Fibroblast of villous mesenchyme (primary cell): Measurements from ENCODE around the gene NUDT22. TPM values are rescaled to one million over a fixed set of nuclear protein-coding genes. Genes with fewer than 3 reads are reported as not detected.
A peak's percentile ranks its signal among the peaks of the same experiment; 100 is the strongest.

Experiments used
- DNase-seq: peaks from one replicate; pipeline ENCODE4 v3.0.0-alpha.2; 2010; ENCODE audit warnings: low read depth
- H3K4me3 ChIP-seq: 2 replicates; pipeline ENCODE4 v1.5.1; 2011; ENCODE audit warnings: low read depth, mild to moderate bottlenecking, low read length
- CTCF ChIP-seq: IDR thresholded peaks from 2 replicates; pipeline ENCODE4 v1.5.1; 2012; ENCODE audit warnings: low read depth, mild to moderate bottlenecking, low read length; ENCODE audit not compliant: insufficient read depth
- total RNA-seq: library from RNA; depleted of rRNA; stranded (reverse); fragments of >200 nt; gene quantifications from 2 replicates; pipeline ENCODE4 v1.2.3, GENCODE V29; 2012

NUDT22 gene
- total RNA-seq, 1 donor = 43.6 TPM

- no peak for DNase-seq
- H3K4me3 ChIP-seq = peak overlapping the region; percentile 73
- no peak for TF ChIP-seq CTCF
These were observed 21.9 kb downstream of the NUDT22 start for GRCh38 chr11:64247729-64248531.

DNA sequence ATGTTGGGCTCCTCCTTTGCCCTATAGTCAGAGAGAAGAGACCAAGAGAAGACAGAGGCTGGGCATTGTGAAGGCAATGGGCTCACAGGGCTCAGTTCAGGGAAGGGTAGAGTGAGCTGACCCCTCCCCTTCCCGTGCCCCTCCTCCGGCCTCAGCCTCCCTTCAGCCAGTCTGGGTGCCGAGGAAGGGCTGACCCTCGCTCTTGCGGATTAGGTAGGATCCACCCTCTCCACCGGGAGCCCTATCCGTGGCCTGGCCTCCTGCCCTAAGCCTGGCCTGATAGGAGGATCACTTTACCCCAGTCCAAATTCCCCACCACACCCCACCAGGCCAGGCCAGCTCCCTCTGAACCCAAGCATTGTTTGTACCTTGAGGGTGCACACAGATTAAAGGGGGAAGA is 22.5 kb downstream of the NUDT22 start:
- no peak for TF ChIP-seq CTCF
- no peak for DNase-seq
- no peak overlapping the region for H3K4me3 ChIP-seq

DNA sequence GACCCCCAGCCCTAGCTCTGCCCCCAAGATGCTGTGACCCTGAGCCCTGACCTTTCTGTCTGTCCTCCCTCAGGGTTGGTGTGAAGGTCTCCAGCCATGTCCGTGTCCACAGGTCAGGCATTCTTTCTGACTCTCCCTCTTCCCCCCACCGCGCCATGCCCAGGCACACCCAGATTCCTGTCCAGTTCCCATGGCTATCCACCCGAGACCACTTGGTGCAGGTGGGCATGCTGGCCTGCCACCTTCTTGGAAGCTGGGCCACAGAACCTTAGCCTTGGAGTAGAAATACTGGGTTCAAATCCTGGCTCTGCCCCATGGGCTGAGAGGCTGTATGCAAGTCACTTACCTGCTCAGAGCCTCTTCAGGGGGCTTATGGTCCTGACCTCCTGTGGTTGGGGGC is 23.0 kb downstream of the NUDT22 start:
- no peak overlapping the region for H3K4me3 ChIP-seq
- TF ChIP-seq CTCF = no peak
- no peak for DNase-seq

- no peak overlapping the region for H3K4me3 ChIP-seq
- no peak for TF ChIP-seq CTCF
These were observed 23.7 kb downstream of the NUDT22 start for GRCh38 chr11:64249563-64250414.

GRCh38 chr11:64250415-64251015 is 24.4 kb downstream of the NUDT22 start:
- H3K4me3 ChIP-seq = peak overlapping the region; percentile 67
- TF ChIP-seq CTCF = no peak
- DNase-seq = no peak

More at GRCh38 chr11:64249563-64250414, 23.7 kb downstream of the NUDT22 start:
- DNase-seq = no peak

DNA sequence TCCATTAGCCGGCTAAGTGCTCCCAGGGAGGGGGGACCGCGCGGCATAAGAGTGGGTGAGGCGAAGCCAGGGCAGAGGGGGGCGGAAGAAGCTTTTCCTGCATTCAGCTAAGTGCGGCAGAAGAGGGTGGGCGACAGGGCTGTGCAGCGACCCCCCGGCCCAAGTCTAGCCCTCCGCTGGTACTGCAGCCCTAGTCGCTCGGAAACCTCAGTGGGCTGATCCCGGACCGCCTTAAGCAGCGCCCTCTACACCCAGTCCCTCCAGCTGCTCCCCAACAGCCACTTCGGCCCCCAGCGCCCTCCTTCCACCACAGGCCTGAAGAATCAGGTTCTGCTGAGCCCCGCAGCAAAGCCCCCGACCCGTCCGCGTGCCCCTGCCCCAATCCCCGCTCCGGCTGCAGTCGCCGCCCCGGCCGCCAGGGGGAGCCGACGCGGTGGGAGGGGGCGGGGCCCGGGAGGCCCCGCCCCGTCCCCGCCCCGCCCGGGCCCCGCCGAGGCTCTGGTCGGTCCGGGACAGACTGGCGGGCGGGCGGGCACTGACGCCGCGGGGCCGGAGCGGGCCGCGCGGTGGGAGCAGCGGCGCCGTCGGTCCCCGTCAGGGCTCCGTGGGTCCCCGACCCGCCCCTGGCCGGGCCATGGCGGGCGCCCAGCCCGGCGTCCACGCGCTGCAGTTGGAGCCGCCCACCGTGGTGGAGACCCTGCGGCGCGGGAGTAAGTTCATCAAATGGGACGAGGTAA is 25.1 kb downstream of the NUDT22 start, which contains the start of gene PLCB3:
PLCB3 (plus strand) TSS at position 515 of the 737 bp plus-strand sequence; CDS start at position 635, 120 bp downstream.
- DNase-seq = peak; percentile 53
- peak; percentile 61 for TF ChIP-seq CTCF
- H3K4me3 ChIP-seq = peak within 1 kb of the TSS; percentile 84
